Retinal pigment epithelial cell (primary cell): Measurements from ENCODE around the gene AGMO.

ENCODE experiments used
- DNase-seq: peaks from one replicate; pipeline ENCODE4 v3.0.0-alpha.2; 2010; ENCODE audit warnings: low read depth
- H3K4me3 ChIP-seq: 2 replicates; pipeline ENCODE4 v1.5.1; 2011; ENCODE audit warnings: mild to moderate bottlenecking, low read length, control low read depth, moderate library complexity
- CTCF ChIP-seq: conservative IDR thresholded peaks from 2 replicates; pipeline ENCODE4 v1.5.1; 2011; ENCODE audit warnings: low read depth, low read length, control low read depth, inconsistent platforms

The AGMO gene

GRCh38 chr7:15326044-15326644, 235.7 kb downstream of the AGMO start:
- TF ChIP-seq CTCF, result peak; percentile 71
- H3K4me3 ChIP-seq, result no peak overlapping the region
- DNase-seq, result peak; percentile 3

- TF ChIP-seq CTCF, result no peak
- no peak for DNase-seq
- no peak overlapping the region for H3K4me3 ChIP-seq
Observed at GRCh38 chr7:15323550-15323949, 238.3 kb downstream of the AGMO start.

GRCh38 chr7:15317215-15317614, 244.6 kb downstream of the AGMO start:
- no peak for DNase-seq
- H3K4me3 ChIP-seq, result no peak overlapping the region
- no peak for TF ChIP-seq CTCF

- TF ChIP-seq CTCF, result no peak
- H3K4me3 ChIP-seq, result no peak overlapping the region
- no peak for DNase-seq
Observed at GRCh38 chr7:15315678-15316077, 246.1 kb downstream of the AGMO start.

- H3K4me3 ChIP-seq, result no peak overlapping the region
- TF ChIP-seq CTCF, result no peak
- DNase-seq, result no peak
Observed at GRCh38 chr7:15314922-15315321, 246.9 kb downstream of the AGMO start.

- no peak for TF ChIP-seq CTCF
- no peak for DNase-seq
- no peak overlapping the region for H3K4me3 ChIP-seq
Observed at GRCh38 chr7:15313361-15313760, 248.5 kb downstream of the AGMO start.

GRCh38 chr7:15309872-15310271, 251.9 kb downstream of the AGMO start:
- no peak overlapping the region for H3K4me3 ChIP-seq
- no peak for TF ChIP-seq CTCF
- peak; percentile 16 for DNase-seq
